Suprapubic skin (tissue), 3 donors: ENCODE results near the gene HMG20B.

Experiments used
- POLR2AphosphoS5 ChIP-seq, 3 donors: sonication (generic); formaldehyde crosslinking; IDR thresholded peaks; one replicate each; pipeline ENCODE4 v1.6.1; 2017; ENCODE audit warnings: antibody characterized with exemption in 3 of 3
- TF ChIP-seq, protein P1 (sequence below), 2 donors: fragments of 200-600 bp in 1 of 2; fragments of 450-650 bp in 1 of 2; sonication (generic) in 1 of 2; IDR thresholded peaks; one replicate each; pipeline ENCODE4 v1.5.1; 2016 to 2019; ENCODE audit warnings: antibody characterized with exemption in 2 of 2, mild to moderate bottlenecking in 1 of 2, moderate library complexity in 1 of 2

- TF ChIP-seq, protein P1, sequence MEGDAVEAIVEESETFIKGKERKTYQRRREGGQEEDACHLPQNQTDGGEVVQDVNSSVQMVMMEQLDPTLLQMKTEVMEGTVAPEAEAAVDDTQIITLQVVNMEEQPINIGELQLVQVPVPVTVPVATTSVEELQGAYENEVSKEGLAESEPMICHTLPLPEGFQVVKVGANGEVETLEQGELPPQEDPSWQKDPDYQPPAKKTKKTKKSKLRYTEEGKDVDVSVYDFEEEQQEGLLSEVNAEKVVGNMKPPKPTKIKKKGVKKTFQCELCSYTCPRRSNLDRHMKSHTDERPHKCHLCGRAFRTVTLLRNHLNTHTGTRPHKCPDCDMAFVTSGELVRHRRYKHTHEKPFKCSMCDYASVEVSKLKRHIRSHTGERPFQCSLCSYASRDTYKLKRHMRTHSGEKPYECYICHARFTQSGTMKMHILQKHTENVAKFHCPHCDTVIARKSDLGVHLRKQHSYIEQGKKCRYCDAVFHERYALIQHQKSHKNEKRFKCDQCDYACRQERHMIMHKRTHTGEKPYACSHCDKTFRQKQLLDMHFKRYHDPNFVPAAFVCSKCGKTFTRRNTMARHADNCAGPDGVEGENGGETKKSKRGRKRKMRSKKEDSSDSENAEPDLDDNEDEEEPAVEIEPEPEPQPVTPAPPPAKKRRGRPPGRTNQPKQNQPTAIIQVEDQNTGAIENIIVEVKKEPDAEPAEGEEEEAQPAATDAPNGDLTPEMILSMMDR (IDR thresholded peaks at IDR 0.05), result no peak
- TF ChIP-seq POLR2AphosphoS5 (IDR thresholded peaks at IDR 0.05), result no peak
These were observed 21.6 kb upstream of the HMG20B start for GRCh38 chr19:3550947-3551791.
